Mesenchymal stem cell (in vitro differentiated cells and primary cell): Measurements from ENCODE around the gene BCL7B.
"Not testable (repeated sequence)": the region's sequence is repeated elsewhere in the genome, so short reads cannot be mapped to it uniquely, and the experiment has no call there.

Experiments used
- DNase-seq: peaks from one replicate; pipeline ENCODE4 v3.0.0-alpha.2; 2013
- H2AFZ ChIP-seq: one replicate; pipeline ENCODE4 v1.6.1; 2013; ENCODE audit warnings: low read depth, mild to moderate bottlenecking, control low read depth, inconsistent platforms, low read length, moderate library complexity
- H2AK5ac ChIP-seq: 2 replicates; pipeline ENCODE4 v1.6.1; 2013; ENCODE audit warnings: low read length, moderate library complexity, mild to moderate bottlenecking, inconsistent platforms; ENCODE audit not compliant: severe bottlenecking
- H2BK120ac ChIP-seq: one replicate; pipeline ENCODE4 v1.6.1; 2013; ENCODE audit warnings: low read depth, mild to moderate bottlenecking, inconsistent platforms, low read length, moderate library complexity
- H2BK12ac ChIP-seq, 2 experiments: one replicate each; pipeline ENCODE4 v1.6.1; 2013; ENCODE audit warnings: inconsistent platforms in 2 of 2, low read length in 2 of 2, mild to moderate bottlenecking in 2 of 2, moderate library complexity in 2 of 2, control low read depth in 1 of 2
- H2BK15ac ChIP-seq: one replicate; pipeline ENCODE4 v1.6.1; 2013; ENCODE audit warnings: mild to moderate bottlenecking, low read depth, inconsistent platforms; ENCODE audit not compliant: poor library complexity, severe bottlenecking
- H2BK5ac ChIP-seq: 2 replicates; pipeline ENCODE4 v1.6.1; 2013; ENCODE audit warnings: low read depth, mild to moderate bottlenecking, low read length, control low read depth, inconsistent platforms; ENCODE audit not compliant: poor library complexity, severe bottlenecking
- H3K14ac ChIP-seq, 2 experiments: one replicate each; pipeline ENCODE4 v1.6.1; 2013; ENCODE audit warnings: inconsistent platforms in 2 of 2, low read length in 2 of 2, control low read depth in 1 of 2, mild to moderate bottlenecking in 1 of 2, moderate library complexity in 1 of 2
- H3K18ac ChIP-seq, 2 experiments: one replicate each; pipeline ENCODE4 v1.6.1; 2013; ENCODE audit warnings: inconsistent platforms in 2 of 2, low read length in 2 of 2, control low read depth in 1 of 2, low read depth in 1 of 2, mild to moderate bottlenecking in 1 of 2
- H3K23ac ChIP-seq, 2 experiments: one replicate each; pipeline ENCODE4 v1.6.1; 2013; ENCODE audit warnings: inconsistent platforms in 2 of 2, low read length in 2 of 2, mild to moderate bottlenecking in 2 of 2, moderate library complexity in 2 of 2, control low read depth in 1 of 2
- H3K27ac ChIP-seq: 2 replicates; pipeline ENCODE4 v1.5.1; 2013; ENCODE audit warnings: mild to moderate bottlenecking, moderate library complexity, low read length, control low read depth, inconsistent platforms; ENCODE audit not compliant: poor library complexity, severe bottlenecking
- H3K27me3 ChIP-seq, 2 experiments: 2 replicates each; pipeline versions ENCODE4 v1.6.1 to v1.7.0; 2013; ENCODE audit warnings: low read length in 2 of 2, mild to moderate bottlenecking in 2 of 2, moderate library complexity in 2 of 2, control low read depth in 1 of 2, inconsistent platforms in 1 of 2; ENCODE audit not compliant: control insufficient read depth in 1 of 2, insufficient read depth in 1 of 2
- H3K36me3 ChIP-seq, 2 experiments: 2 replicates each; pipeline versions ENCODE4 v1.6.1 to v1.7.0; 2013; ENCODE audit warnings: low read length in 2 of 2, control low read depth in 1 of 2, inconsistent platforms in 1 of 2, low read depth in 1 of 2, mild to moderate bottlenecking in 1 of 2; ENCODE audit not compliant: insufficient read depth in 2 of 2, control insufficient read depth in 1 of 2
- H3K4ac ChIP-seq, 2 experiments: one replicate each; pipeline ENCODE4 v1.6.1; 2013; ENCODE audit warnings: inconsistent platforms in 2 of 2, low read length in 2 of 2, mild to moderate bottlenecking in 2 of 2, moderate library complexity in 2 of 2, control low read depth in 1 of 2, low read depth in 1 of 2
- H3K4me1 ChIP-seq: 2 replicates; pipeline ENCODE4 v1.6.1; 2013; ENCODE audit warnings: low read depth, low read length, control low read depth; ENCODE audit not compliant: control insufficient read depth, insufficient read depth
- H3K4me2 ChIP-seq: 2 replicates; pipeline ENCODE4 v1.6.1; 2013; ENCODE audit warnings: low read length, mild to moderate bottlenecking, inconsistent platforms; ENCODE audit not compliant: poor library complexity, severe bottlenecking
- H3K4me3 ChIP-seq, 2 experiments: 2 replicates each; pipeline versions ENCODE4 v1.5.1 to v1.7.0; 2013; ENCODE audit warnings: low read length in 2 of 2, mild to moderate bottlenecking in 2 of 2, control low read depth in 1 of 2, low read depth in 1 of 2; ENCODE audit not compliant: insufficient read depth in 1 of 2
- H3K79me1 ChIP-seq: replicated peaks from 2 replicates; pipeline ENCODE4 v1.6.1; 2013; ENCODE audit warnings: mild to moderate bottlenecking, control low read depth, low read length, inconsistent platforms; ENCODE audit not compliant: poor library complexity, severe bottlenecking
- H3K9ac ChIP-seq: 2 replicates; pipeline ENCODE4 v1.7.0; 2013; ENCODE audit warnings: mild to moderate bottlenecking, low read length, moderate library complexity
- H3K9me3 ChIP-seq: 2 replicates; pipeline ENCODE4 v1.7.0; 2013; ENCODE audit warnings: mild to moderate bottlenecking, low read length; ENCODE audit not compliant: control insufficient read depth
- H4K8ac ChIP-seq: one replicate; pipeline ENCODE4 v1.6.1; 2013; ENCODE audit warnings: inconsistent platforms, mild to moderate bottlenecking, low read length, moderate library complexity
- H4K91ac ChIP-seq: one replicate; pipeline ENCODE4 v1.6.1; 2013; ENCODE audit warnings: mild to moderate bottlenecking, low read length, inconsistent platforms
- WGBS: methylation state at CpG from one replicate; pipeline ENCODE4 v1.1.7; 2013; ENCODE audit warnings: mixed read lengths; 5-methylcytosine and 5-hydroxymethylcytosine counted together

BCL7B gene

DNA sequence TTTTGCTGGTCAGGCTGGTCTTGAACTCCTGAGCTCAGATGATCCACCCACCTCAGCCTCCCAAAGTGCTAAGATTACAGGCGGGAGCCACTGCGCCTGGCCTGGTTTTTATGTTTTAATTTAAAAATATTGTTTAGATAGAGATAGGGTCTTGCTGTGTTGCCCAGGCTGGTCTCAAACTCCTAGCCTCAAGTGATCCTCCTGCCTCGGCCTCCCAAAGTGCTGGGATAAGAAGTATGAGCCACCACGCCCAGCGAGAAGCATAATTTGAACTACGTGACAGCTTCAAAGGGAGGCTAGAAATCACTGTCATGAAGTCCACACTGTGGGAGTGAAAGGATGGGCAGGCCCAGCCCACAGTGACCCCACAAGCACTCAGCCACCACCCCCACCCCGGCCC is 21.6 kb downstream of the BCL7B start:
- H3K23ac ChIP-seq, H2AK5ac ChIP-seq, H2BK15ac ChIP-seq, H2AFZ ChIP-seq, H2BK12ac ChIP-seq, H3K14ac ChIP-seq, H3K9ac ChIP-seq, H2BK120ac ChIP-seq, H3K27ac ChIP-seq, H2BK5ac ChIP-seq, H3K18ac ChIP-seq, H3K27me3 ChIP-seq, H4K91ac ChIP-seq, H3K9me3 ChIP-seq, H3K4me2 ChIP-seq, H3K4ac ChIP-seq, DNase-seq, H4K8ac ChIP-seq, H3K4me1 ChIP-seq, H3K4me3 ChIP-seq: not testable (repeated sequence)
- Histone ChIP-seq H3K79me1 (peaks cover 29% of the 10 kb centered on the region), H3K36me3 (peaks cover 49 to 66% of the 10 kb centered on the region in 2 experiments)
- WGBS: 97% methylated on average over 6 of the region's 7 CpGs

DNA sequence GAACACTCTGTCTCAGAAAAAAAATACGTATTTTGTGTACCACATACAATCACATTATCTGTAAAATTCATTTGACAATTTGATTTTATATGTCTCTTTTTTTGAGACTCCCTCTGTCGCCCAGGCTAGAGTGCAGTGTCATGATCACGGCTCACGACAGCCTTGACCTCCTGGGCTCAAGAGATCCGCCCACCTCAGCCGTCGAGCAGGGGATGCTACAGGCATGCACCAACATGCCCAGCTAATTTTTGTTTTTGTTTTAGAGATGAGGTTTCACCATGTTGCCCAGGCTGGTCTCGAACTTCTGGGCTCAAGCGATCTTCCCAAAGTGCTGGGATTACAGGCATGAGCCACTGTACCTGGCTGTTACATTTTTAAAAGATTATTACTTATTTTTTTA is 23.7 kb downstream of the BCL7B start:
- H3K9ac ChIP-seq: no peak overlapping the region
- no peaks in the 10 kb centered on the region for H3K9me3 ChIP-seq
- H4K8ac ChIP-seq: no peak overlapping the region
- H2BK15ac ChIP-seq: no peak overlapping the region
- no peak overlapping the region for H2BK5ac ChIP-seq
- no peak overlapping the region for H3K23ac ChIP-seq
- H3K27ac ChIP-seq: no peak overlapping the region
- H2BK12ac ChIP-seq: no peak overlapping the region
- H3K4me3 ChIP-seq: no peak overlapping the region
- 87% methylated on average over 6 of the region's 9 CpGs for WGBS
- no peak overlapping the region for H3K14ac ChIP-seq
- H2AFZ ChIP-seq: no peak overlapping the region
- no peak overlapping the region for H3K4me2 ChIP-seq
- no peak overlapping the region for H3K4ac ChIP-seq
- DNase-seq: no peak
- peaks cover 19% of the 10 kb centered on the region for H3K79me1 ChIP-seq
- H3K18ac ChIP-seq: no peak overlapping the region
- peaks cover 2% of the 10 kb centered on the region for H3K4me1 ChIP-seq
- peaks cover 33 to 47% of the 10 kb centered on the region in 2 experiments for H3K36me3 ChIP-seq
- H2AK5ac ChIP-seq: no peak overlapping the region
- H2BK120ac ChIP-seq: no peak overlapping the region
- no peaks in the 10 kb centered on the region for H3K27me3 ChIP-seq
- H4K91ac ChIP-seq: no peak overlapping the region

DNA sequence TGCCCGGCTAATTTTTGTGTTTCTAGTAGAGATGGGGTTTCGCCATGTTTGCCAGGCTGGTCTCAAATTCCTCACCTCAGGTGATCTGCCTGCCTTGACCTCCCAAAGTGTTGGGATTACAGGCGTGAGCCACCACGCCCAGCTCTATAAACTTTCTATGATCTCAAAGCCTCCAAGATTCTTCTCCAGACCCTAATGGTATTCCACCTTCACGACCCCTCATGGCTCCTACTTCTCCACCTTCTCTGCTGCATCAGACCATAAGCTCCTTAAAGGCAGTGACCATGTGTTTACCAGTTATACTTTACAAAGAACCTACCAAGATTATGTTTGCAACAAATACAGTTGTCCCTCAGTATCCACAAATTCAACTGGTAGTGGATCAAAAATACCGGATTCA is 25.3 kb downstream of the BCL7B start:
- H4K91ac ChIP-seq: no peak overlapping the region
- no peak overlapping the region for H3K14ac ChIP-seq
- H3K4ac ChIP-seq: no peak overlapping the region
- peaks cover 2% of the 10 kb centered on the region for H3K4me1 ChIP-seq
- peaks cover 18 to 34% of the 10 kb centered on the region in 2 experiments for H3K36me3 ChIP-seq
- H2BK5ac ChIP-seq: no peak overlapping the region
- no peak overlapping the region for H2BK15ac ChIP-seq
- H2BK12ac ChIP-seq: no peak overlapping the region
- no peak overlapping the region for H3K23ac ChIP-seq
- H3K9me3 ChIP-seq: no peaks in the 10 kb centered on the region
- H3K4me3 ChIP-seq: no peak overlapping the region
- H3K27ac ChIP-seq: no peak overlapping the region
- no peak overlapping the region for H2AK5ac ChIP-seq
- no peak for DNase-seq
- peaks cover 11% of the 10 kb centered on the region for H3K79me1 ChIP-seq
- H3K4me2 ChIP-seq: no peak overlapping the region
- 96% methylated on average over 6 of the region's 6 CpGs for WGBS
- H3K18ac ChIP-seq: no peak overlapping the region
- no peak overlapping the region for H2AFZ ChIP-seq
- H2BK120ac ChIP-seq: no peak overlapping the region
- H4K8ac ChIP-seq: no peak overlapping the region
- no peak overlapping the region for H3K9ac ChIP-seq
- H3K27me3 ChIP-seq: no peaks in the 10 kb centered on the region

DNA sequence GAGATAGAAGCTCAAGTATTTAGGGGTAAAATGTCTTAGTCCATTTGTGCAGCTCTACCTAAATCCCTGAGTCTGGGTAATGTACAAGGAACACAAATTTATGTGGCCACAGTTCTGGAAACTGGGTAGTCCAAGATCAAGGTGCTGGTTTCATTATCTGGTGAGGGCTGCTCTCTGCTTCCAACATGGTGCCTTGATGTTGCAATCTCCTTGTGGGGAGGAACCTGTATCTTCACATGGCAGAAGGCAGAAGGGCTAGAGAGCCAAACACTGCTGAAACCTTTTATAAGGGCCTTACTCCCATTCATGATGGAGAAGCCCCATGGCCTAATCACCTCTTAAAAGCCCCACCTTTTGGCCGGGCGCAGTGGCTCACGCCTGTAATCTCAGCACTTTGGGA is 26.7 kb downstream of the BCL7B start:
- Histone ChIP-seq H3K36me3 (peaks cover 4 to 21% of the 10 kb centered on the region in 2 experiments), H4K8ac (no peak overlapping the region), H3K27me3 (no peaks in the 10 kb centered on the region), H3K4me3 (no peak overlapping the region), H3K23ac (no peak overlapping the region), H3K4me2 (no peak overlapping the region), H2BK15ac (no peak overlapping the region), H3K4ac (no peak overlapping the region), H3K27ac (no peak overlapping the region), H3K14ac (no peak overlapping the region), H2AFZ (no peak overlapping the region), H3K18ac (no peak overlapping the region), H2AK5ac (no peak overlapping the region), H2BK5ac (no peak overlapping the region), H2BK12ac (no peak overlapping the region), H3K4me1 (peaks cover 2% of the 10 kb centered on the region), H3K79me1 (no peaks in the 10 kb centered on the region), H3K9ac (no peak overlapping the region), H2BK120ac (no peak overlapping the region), H4K91ac (no peak overlapping the region), H3K9me3 (no peaks in the 10 kb centered on the region)
- DNase-seq: no peak
- 100% methylated on average over 3 of the region's 3 CpGs for WGBS
